Transverse colon (tissue), 4 donors: ENCODE results near the gene FAM221A. TPM values are rescaled to one million over a fixed set of nuclear protein-coding genes. Genes with fewer than 3 reads are reported as not detected.

Source experiments
- DNase-seq: peaks from one replicate; pipeline ENCODE4 v3.0.0-alpha.2; 2019
- H3K27ac ChIP-seq, 4 donors: fragments of 200-600 bp; sonication (generic); 2 replicates each; pipeline ENCODE4 v1.5.1; 2016 to 2018; ENCODE audit warnings: inconsistent platforms in 4 of 4
- H3K27me3 ChIP-seq: fragments of 200-600 bp; sonication (generic); 2 replicates; pipeline ENCODE4 v1.5.1; 2017; ENCODE audit warnings: inconsistent platforms
- H3K36me3 ChIP-seq, 4 donors: fragments of 200-600 bp; sonication (generic); 2 replicates each; pipeline ENCODE4 v1.5.1; 2017 to 2019; ENCODE audit warnings: inconsistent platforms in 4 of 4
- H3K4me1 ChIP-seq, 4 donors: fragments of 200-600 bp; sonication (generic); 2 replicates each; pipeline ENCODE4 v1.5.1; 2017 to 2020; ENCODE audit warnings: inconsistent platforms in 4 of 4
- H3K4me3 ChIP-seq, 4 donors: fragments of 200-600 bp; sonication (generic); 1 replicate in 1 of 4; 2 replicates in 3 of 4; pipeline versions ENCODE4 v1.5.1 to v1.6.1; 2017 to 2019; ENCODE audit warnings: inconsistent platforms in 4 of 4
- H3K9me3 ChIP-seq, 2 donors: fragments of 200-600 bp; sonication (generic); 2 replicates each; pipeline ENCODE4 v1.5.1; 2017 to 2019; ENCODE audit warnings: inconsistent platforms in 2 of 2
- EP300 ChIP-seq: sonication (generic); formaldehyde crosslinking; IDR thresholded peaks from one replicate; pipeline ENCODE4 v1.6.1; 2017; ENCODE audit warnings: antibody characterized with exemption, low read depth
- POLR2A ChIP-seq: fragments of 450-650 bp; IDR thresholded peaks from one replicate; pipeline ENCODE4 v1.6.1; 2016; ENCODE audit warnings: antibody characterized with exemption, mild to moderate bottlenecking, moderate library complexity
- POLR2AphosphoS5 ChIP-seq, 3 donors: sonication (generic); formaldehyde crosslinking; IDR thresholded peaks; one replicate each; pipeline ENCODE4 v1.6.1; 2016; ENCODE audit warnings: antibody characterized with exemption in 3 of 3
- WGBS, 2 donors: methylation state at CpG; one replicate each; pipeline ENCODE4 v1.1.5; 2018; ENCODE audit warnings: low coverage in 1 of 2; 5-methylcytosine and 5-hydroxymethylcytosine counted together
- in situ Hi-C, 4 donors: fragments of 200-750 bp; cut with MboI; loops; one replicate each; pipeline versions ENCODE4 v1.15.0 to v1.15.1; 2017; ENCODE audit warnings: low sequenced_read_pairs in 3 of 4, low pct_ligation_motif_present in 1 of 4, low pct_unique_long_range_greater_than_20kb in 1 of 4
- intact Hi-C: fragments of 100-400 bp; cut with DNase I; formaldehyde crosslinking; loops from one replicate; pipeline ENCODE4 v1.15.1; 2023; ENCODE audit warnings: low total_unique reads
- total RNA-seq, 4 donors: library from RNA; depleted of rRNA; stranded (reverse); fragments of >200 nt; gene quantifications; one replicate each; pipeline ENCODE4 v1.1.0, GENCODE V29; 2016
- TF ChIP-seq, protein P1 (sequence below), 5 experiments: fragments of 200-600 bp in 3 of 5; fragments of 450-650 bp in 2 of 5; sonication (generic) in 3 of 5; IDR thresholded peaks; 1 replicate in 2 of 5; 2 replicates in 3 of 5; pipeline ENCODE4 v1.5.1; 2016 to 2017; ENCODE audit warnings: antibody characterized with exemption in 5 of 5, inconsistent platforms in 3 of 5, mild to moderate bottlenecking in 2 of 5, moderate library complexity in 1 of 5

FAM221A gene, protein sequence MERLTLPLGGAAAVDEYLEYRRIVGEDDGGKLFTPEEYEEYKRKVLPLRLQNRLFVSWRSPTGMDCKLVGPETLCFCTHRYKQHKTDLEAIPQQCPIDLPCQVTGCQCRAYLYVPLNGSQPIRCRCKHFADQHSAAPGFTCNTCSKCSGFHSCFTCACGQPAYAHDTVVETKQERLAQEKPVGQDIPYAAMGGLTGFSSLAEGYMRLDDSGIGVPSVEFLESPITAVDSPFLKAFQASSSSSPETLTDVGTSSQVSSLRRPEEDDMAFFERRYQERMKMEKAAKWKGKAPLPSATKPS
- 10 to 100 TPM in 3 of 4 donors, 1 to 10 TPM in 1; 7.5 to 18.4 (median 13.1) TPM for total RNA-seq

DNA sequence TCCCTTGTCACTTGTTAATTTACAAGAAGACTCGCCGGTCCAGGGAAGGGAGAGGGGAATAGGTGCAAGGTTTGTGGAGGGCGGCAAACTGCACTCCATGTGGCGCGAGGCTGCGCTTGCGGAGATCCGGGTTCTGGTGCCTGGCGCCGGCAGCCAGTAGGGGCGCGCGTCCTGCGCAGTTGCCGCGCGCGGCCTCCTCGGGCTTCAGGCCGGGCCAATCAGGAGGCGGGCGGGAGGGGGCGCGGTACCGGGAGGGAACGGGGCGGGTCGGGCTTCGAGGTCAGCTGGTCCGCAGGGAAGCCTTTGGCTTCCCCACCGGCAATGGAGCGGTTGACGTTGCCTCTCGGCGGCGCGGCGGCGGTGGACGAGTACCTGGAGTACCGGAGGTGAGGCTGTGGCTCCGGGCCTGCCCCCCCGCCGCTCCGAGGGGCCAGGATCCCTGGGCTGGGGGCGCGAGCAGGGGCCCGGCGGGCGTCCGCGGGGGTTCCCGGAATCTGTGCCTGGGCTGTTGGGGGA is at the start of gene FAM221A:
Gene FAM221A, plus strand, starts transcription at position 302 of the 516 bp plus-strand sequence. Its CDS starts 20 bp downstream, at position 322.
- no peaks in the 10 kb centered on the region for H3K9me3 ChIP-seq
- peak within 1 kb of the TSS; percentile 60 to 96 (median 86) for H3K4me3 ChIP-seq
- 0% methylated on average over 4 to 30 of the region's 53 CpGs for WGBS, 2 donors
- H3K27ac ChIP-seq: peak within 1 kb of the TSS; percentile 87 to 90 (median 89)
- peaks cover 0 to 25% (median 4%) of the 10 kb centered on the region in 4 donors for H3K4me1 ChIP-seq
- intact Hi-C loops (no loop called here), in situ Hi-C loops (loop anchor here in 2 of 4 donors (10.0 kb wide), 1 partner anchor 85 kb away; the partner anchor contains the start of gene CCDC126 (in 2 of the 2))
- H3K27me3 ChIP-seq: no peaks in the 10 kb centered on the region
- TF ChIP-seq, protein P1, sequence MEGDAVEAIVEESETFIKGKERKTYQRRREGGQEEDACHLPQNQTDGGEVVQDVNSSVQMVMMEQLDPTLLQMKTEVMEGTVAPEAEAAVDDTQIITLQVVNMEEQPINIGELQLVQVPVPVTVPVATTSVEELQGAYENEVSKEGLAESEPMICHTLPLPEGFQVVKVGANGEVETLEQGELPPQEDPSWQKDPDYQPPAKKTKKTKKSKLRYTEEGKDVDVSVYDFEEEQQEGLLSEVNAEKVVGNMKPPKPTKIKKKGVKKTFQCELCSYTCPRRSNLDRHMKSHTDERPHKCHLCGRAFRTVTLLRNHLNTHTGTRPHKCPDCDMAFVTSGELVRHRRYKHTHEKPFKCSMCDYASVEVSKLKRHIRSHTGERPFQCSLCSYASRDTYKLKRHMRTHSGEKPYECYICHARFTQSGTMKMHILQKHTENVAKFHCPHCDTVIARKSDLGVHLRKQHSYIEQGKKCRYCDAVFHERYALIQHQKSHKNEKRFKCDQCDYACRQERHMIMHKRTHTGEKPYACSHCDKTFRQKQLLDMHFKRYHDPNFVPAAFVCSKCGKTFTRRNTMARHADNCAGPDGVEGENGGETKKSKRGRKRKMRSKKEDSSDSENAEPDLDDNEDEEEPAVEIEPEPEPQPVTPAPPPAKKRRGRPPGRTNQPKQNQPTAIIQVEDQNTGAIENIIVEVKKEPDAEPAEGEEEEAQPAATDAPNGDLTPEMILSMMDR (IDR thresholded peaks at IDR 0.05): peak; percentile 70 to 91 (median 84)
- TF ChIP-seq POLR2AphosphoS5 (IDR thresholded peaks at IDR 0.05) (peak; percentile 55 to 76 (median 58)), POLR2A (no peak), EP300 (no peak)
- no peaks in the 10 kb centered on the region for H3K36me3 ChIP-seq
- DNase-seq: peak; percentile 94

GRCh38 chr7:23633417-23633816 is 46.6 kb upstream of the FAM221A start:
- Histone ChIP-seq H3K36me3 (no peaks in the 10 kb centered on the region), H3K27me3 (no peaks in the 10 kb centered on the region), H3K4me1 (no peaks in the 10 kb centered on the region), H3K27ac (no peak overlapping the region), H3K4me3 (no peak overlapping the region), H3K9me3 (no peaks in the 10 kb centered on the region)
- intact Hi-C loops: no loop called here
- no peak for TF ChIP-seq POLR2A
- TF ChIP-seq, protein P1 (IDR thresholded peaks at IDR 0.05): no peak
- no peak for TF ChIP-seq POLR2AphosphoS5 (IDR thresholded peaks at IDR 0.05)
- TF ChIP-seq EP300: no peak
- no peak for DNase-seq
- in situ Hi-C loops: no loop called here
- WGBS, 2 donors: 67 to 92% methylated on average over 1 to 7 of the region's 7 CpGs

- no peak for DNase-seq
- in situ Hi-C loops: no loop called here
- intact Hi-C loops: no loop called here
- H3K4me1 ChIP-seq: no peaks in the 10 kb centered on the region
- H3K4me3 ChIP-seq: no peak overlapping the region
- H3K36me3 ChIP-seq: no peaks in the 10 kb centered on the region
- H3K27me3 ChIP-seq: no peaks in the 10 kb centered on the region
- H3K27ac ChIP-seq: no peak overlapping the region
- TF ChIP-seq POLR2AphosphoS5 (IDR thresholded peaks at IDR 0.05): no peak
- TF ChIP-seq POLR2A: no peak
- TF ChIP-seq, protein P1 (IDR thresholded peaks at IDR 0.05): no peak
- no peak for TF ChIP-seq EP300
- 90 to 97% methylated on average over 1 of the region's 1 CpG for WGBS, 2 donors
- H3K9me3 ChIP-seq: no peaks in the 10 kb centered on the region
Observed at GRCh38 chr7:23645822-23646221, 34.2 kb upstream of the FAM221A start.

- H3K27me3 ChIP-seq: no peaks in the 10 kb centered on the region
- H3K27ac ChIP-seq: no peak overlapping the region
- in situ Hi-C loops (no loop called here), intact Hi-C loops (no loop called here)
- TF ChIP-seq, protein P1 (IDR thresholded peaks at IDR 0.05): no peak
- no peak for DNase-seq
- 89% methylated on average over 5 of the region's 5 CpGs; no CpG with 5 or more reads in 1 of the 2 donors for WGBS, 2 donors
- no peaks in the 10 kb centered on the region for H3K4me1 ChIP-seq
- H3K4me3 ChIP-seq: no peak overlapping the region
- H3K36me3 ChIP-seq: no peaks in the 10 kb centered on the region
- H3K9me3 ChIP-seq: peaks cover 7 to 14% of the 10 kb centered on the region in 2 donors
Observed at GRCh38 chr7:23653942-23654341, 26.1 kb upstream of the FAM221A start.
